Cardiac fibroblast (primary cell): Measurements from ENCODE around the gene ATP5F1C.

Experiments
- DNase-seq, 2 donors: peaks; one replicate each; pipeline versions ENCODE4 v3.0.0 to v3.0.0-alpha.2; 2010; ENCODE audit warnings: low read depth in 2 of 2
- H3K4me3 ChIP-seq, 2 donors: replicated peaks in 1 of 2; 1 replicate in 1 of 2; 2 replicates in 1 of 2; pipeline ENCODE4 v1.5.1; 2011; ENCODE audit warnings: low read depth in 2 of 2, low read length in 2 of 2, mild to moderate bottlenecking in 2 of 2, moderate library complexity in 1 of 2
- TF ChIP-seq, protein P1 (sequence below): IDR thresholded peaks from one replicate; pipeline ENCODE4 v1.5.1; 2011; ENCODE audit warnings: low read depth, mild to moderate bottlenecking, low read length, inconsistent platforms

Gene ATP5F1C

DNA sequence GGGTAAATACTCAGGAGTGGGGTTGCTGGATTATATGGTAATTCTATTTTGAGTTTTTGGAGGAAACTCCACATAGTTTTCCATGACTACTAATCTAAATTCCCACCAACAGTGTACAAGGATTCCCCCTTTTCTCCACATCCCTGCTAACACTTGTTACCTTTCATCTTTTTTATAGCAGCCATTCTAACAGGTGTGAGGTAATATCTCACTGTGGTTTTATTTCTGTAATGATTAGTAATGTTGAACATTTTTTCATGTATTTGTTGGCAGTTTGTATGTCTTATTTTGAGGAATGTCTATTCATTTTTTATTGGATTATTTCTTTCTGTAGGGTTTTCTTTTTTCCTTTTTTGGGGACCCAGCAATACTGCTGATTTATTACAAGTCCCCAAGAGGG is 45.2 kb downstream of the ATP5F1C start:
- no peak overlapping the region for H3K4me3 ChIP-seq
- no peak for DNase-seq
- TF ChIP-seq, protein P1, sequence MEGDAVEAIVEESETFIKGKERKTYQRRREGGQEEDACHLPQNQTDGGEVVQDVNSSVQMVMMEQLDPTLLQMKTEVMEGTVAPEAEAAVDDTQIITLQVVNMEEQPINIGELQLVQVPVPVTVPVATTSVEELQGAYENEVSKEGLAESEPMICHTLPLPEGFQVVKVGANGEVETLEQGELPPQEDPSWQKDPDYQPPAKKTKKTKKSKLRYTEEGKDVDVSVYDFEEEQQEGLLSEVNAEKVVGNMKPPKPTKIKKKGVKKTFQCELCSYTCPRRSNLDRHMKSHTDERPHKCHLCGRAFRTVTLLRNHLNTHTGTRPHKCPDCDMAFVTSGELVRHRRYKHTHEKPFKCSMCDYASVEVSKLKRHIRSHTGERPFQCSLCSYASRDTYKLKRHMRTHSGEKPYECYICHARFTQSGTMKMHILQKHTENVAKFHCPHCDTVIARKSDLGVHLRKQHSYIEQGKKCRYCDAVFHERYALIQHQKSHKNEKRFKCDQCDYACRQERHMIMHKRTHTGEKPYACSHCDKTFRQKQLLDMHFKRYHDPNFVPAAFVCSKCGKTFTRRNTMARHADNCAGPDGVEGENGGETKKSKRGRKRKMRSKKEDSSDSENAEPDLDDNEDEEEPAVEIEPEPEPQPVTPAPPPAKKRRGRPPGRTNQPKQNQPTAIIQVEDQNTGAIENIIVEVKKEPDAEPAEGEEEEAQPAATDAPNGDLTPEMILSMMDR = no peak

DNA sequence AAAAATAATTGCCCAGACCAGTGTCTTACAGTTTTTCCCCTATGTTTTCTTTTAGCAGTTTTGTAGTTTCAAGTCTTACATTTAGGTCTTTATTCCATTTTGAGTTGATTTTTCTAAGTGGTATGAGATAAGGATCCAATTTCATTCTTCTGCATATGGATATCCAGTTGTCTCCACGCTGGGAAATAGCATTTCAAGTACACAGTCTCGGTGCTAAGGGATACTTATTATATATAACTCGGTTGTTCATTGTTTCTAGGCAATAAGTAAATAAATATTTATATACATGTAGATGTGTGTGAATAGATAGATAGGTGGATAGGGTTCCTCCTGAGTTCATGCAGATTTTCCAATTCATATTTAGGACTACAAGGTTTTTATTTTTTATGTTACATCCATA is 46.3 kb downstream of the ATP5F1C start:
- no peak overlapping the region for H3K4me3 ChIP-seq
- no peak for DNase-seq
- TF ChIP-seq, protein P1 = no peak

DNA sequence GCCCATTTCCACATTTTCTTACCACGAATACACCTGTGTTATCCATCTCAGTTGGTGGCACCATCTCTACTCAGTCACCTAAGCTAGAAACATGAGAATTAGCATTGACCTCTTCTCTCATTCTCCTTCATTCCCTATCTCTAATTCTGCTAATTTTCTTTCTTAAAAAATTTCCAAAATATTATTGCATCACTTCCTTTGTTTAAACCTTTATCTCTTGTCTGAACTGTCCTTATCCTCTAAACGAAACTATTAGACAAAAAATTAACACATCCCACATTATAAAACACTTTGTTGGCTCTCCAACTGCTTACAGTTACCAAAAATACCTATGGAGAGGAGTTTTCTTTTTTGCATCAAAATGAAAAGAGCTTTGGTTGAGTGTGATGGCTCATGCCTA is 48.6 kb downstream of the ATP5F1C start:
- TF ChIP-seq, protein P1 = no peak
- H3K4me3 ChIP-seq = no peak overlapping the region
- no peak for DNase-seq

DNA sequence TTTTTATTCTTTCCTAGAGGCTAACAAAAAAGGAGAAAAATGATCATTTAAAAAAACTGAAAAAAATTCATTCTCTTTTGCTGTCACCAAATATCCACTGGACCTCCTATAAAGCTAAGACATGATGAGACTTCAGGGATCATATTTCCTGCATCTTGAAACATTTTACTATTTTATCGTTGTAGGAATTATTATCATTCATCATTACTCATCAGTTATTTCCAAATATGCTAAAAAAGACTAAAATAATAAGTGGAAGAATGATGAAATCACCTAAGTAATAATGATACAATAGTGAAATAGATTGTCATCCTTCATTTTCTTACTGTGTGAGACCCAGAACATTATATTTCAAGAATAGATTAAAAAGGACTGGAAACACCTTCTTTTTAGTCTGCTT is 58.6 kb downstream of the ATP5F1C start:
- TF ChIP-seq, protein P1 = no peak
- H3K4me3 ChIP-seq = no peak overlapping the region
- peak in 1 of 2 donors; percentile 53 for DNase-seq

DNA sequence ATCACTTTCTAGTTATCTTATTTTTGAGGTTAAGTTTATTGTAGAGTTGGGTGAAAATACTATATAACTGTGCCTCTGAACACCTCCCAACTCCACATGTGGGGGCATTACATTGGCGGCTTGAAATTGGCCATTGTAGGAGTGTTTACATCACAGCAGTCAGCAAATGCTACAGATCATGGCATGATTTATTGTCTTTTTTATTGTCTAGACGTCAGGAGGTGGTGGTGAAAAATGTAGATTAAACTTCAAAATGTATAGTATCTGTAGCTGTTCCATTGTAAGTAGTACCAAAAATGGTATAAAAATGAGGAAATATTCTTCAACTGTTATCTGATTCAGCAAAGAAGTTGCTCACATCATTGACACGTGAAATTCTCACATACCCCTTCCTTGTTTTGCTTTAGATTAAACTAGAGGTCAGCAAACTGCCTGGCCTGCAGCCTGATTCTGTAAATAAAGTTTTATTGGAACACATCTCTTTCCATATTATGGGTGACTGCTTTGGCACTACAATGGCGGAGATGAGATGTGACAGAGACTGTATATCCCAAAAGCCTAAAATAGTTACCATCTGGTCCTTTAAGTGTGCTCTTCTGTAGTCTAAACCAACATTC is 65.4 kb downstream of the ATP5F1C start:
- H3K4me3 ChIP-seq = no peak overlapping the region
- no peak for DNase-seq
- TF ChIP-seq, protein P1 = no peak

DNA sequence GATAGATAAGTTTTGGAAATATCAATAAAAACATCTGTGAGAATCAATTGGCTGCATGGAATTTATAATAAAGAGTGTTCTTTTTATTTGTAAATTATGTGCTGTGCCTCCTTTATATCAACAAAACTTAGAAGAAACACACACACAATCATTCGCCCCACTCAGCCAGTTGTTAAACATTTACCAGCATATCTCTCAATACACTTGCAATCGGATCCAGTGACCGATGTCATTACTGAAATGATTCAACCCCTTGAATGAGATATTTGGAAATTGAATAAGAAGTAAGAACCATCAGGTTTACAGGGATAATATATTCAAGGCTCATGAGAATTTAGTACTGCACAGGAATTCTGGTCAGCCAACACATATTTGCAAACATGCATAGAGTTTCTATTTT is 65.9 kb downstream of the ATP5F1C start:
- TF ChIP-seq, protein P1 = no peak
- no peak for DNase-seq
- H3K4me3 ChIP-seq = no peak overlapping the region

DNA sequence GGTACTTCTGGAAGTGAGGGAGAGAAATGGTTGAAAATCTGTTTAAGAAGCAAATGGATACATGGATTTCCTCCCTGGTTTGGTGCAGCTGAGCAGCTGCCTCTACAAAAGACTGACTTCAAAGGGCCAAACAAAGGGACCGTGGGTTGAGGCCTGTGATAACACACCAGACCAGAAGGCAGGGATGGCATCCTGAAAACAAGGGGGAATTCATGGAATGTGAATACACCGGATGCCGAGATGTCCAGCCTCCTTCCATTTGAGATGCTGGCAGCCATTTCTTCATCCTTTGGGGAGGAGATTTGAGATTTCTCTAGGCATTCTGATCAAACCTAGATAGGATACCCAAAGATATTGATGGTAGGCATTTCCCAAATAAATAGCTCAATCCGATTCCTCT is 67.2 kb downstream of the ATP5F1C start:
- DNase-seq = no peak
- H3K4me3 ChIP-seq = no peak overlapping the region
- TF ChIP-seq, protein P1 = no peak
